GM21390 (cell line): ENCODE results near the gene RPL28.

Experiments
- ATAC-seq: cut with Tn5 transposase; IDR thresholded peaks from one replicate; pipeline ENCODE4 v1.9.1; 2021; ENCODE audit not compliant: unreplicated experiment

RPL28 gene

GRCh38 chr19:55372316-55373081, 13.2 kb upstream of the RPL28 start:
- ATAC-seq: no peak

- ATAC-seq: no peak
These were observed 12.3 kb upstream of the RPL28 start for GRCh38 chr19:55373306-55373992.

- no peak for ATAC-seq
These were observed 11.6 kb upstream of the RPL28 start for GRCh38 chr19:55373993-55374757.

GRCh38 chr19:55376241-55376933, 9.3 kb upstream of the RPL28 start, which contains the start of gene TMEM190:
TMEM190 (plus strand) TSS chr19:55376826; CDS start chr19:55376854, 28 bp downstream.
- no peak for ATAC-seq

GRCh38 chr19:55377356-55378131, 8.2 kb upstream of the RPL28 start:
- no peak for ATAC-seq

- no peak for ATAC-seq
These were observed 6.6 kb upstream of the RPL28 start for GRCh38 chr19:55379174-55379573.

GRCh38 chr19:55382013-55382412, 3.7 kb upstream of the RPL28 start:
- no peak for ATAC-seq

GRCh38 chr19:55382522-55383054, 3.1 kb upstream of the RPL28 start:
- no peak for ATAC-seq

- no peak for ATAC-seq
These were observed 2.2 kb upstream of the RPL28 start for GRCh38 chr19:55383279-55384130.

- ATAC-seq: no peak
These were observed 1.4 kb upstream of the RPL28 start, which contains the start of gene TMEM238 for GRCh38 chr19:55384131-55384919. TMEM238 (minus strand) TSS chr19:55384292; CDS start chr19:55384259, 33 bp downstream.

GRCh38 chr19:55384920-55385723, 610 bp upstream of the RPL28 start:
- ATAC-seq: peak; percentile 49

GRCh38 chr19:55386493-55386971, 800 bp downstream of the RPL28 start:
- ATAC-seq: no peak

GRCh38 chr19:55387736-55388497, 2.2 kb downstream of the RPL28 start:
- ATAC-seq: no peak

GRCh38 chr19:55389386-55390317, 3.9 kb downstream of the RPL28 start:
- no peak for ATAC-seq

- ATAC-seq: no peak
These were observed 4.7 kb downstream of the RPL28 start for GRCh38 chr19:55390461-55390880.
